HL-60 (cell line): Measurements from ENCODE around the gene TH.

Experiments used
- DNase-seq, 2 experiments: peaks; one replicate each; pipeline ENCODE4 v3.0.0-alpha.2; 2010 to 2020; ENCODE audit warnings: low read depth in 1 of 2, low spot score in 1 of 2
- H3K27ac ChIP-seq: fragments of 250-450 bp; sonication (Bioruptor Pico); replicated peaks from 2 replicates; pipeline ENCODE4 v1.5.1; 2020; ENCODE audit warnings: mild to moderate bottlenecking, moderate library complexity
- H3K27me3 ChIP-seq: fragments of 250-450 bp; sonication (Bioruptor Pico); 2 replicates; pipeline ENCODE4 v1.5.1; 2021; ENCODE audit warnings: mild to moderate bottlenecking, moderate library complexity; ENCODE audit not compliant: insufficient read depth, poor library complexity, severe bottlenecking
- H3K4me3 ChIP-seq: replicated peaks from 2 replicates; pipeline ENCODE4 v1.5.1; 2011; ENCODE audit warnings: mild to moderate bottlenecking, control low read depth, low read length; ENCODE audit not compliant: insufficient read depth
- GABPA ChIP-seq: IDR thresholded peaks from 2 replicates; pipeline ENCODE4 v1.6.1; 2012; ENCODE audit warnings: low read depth
- POLR2AphosphoS5 ChIP-seq: IDR thresholded peaks from 2 replicates; pipeline ENCODE4 v1.6.1; 2012; ENCODE audit warnings: low read depth
- SPI1 ChIP-seq: IDR thresholded peaks from 2 replicates; pipeline ENCODE4 v1.6.1; 2012; ENCODE audit warnings: low read depth, mild to moderate bottlenecking, borderline replicate concordance
- TF ChIP-seq, protein P1 (sequence below): IDR thresholded peaks from one replicate; pipeline ENCODE4 v1.5.1; 2011; ENCODE audit warnings: low read length, control low read depth, inconsistent platforms; ENCODE audit not compliant: insufficient read depth
- TF ChIP-seq, protein P2 (sequence below): IDR thresholded peaks from 2 replicates; pipeline ENCODE4 v1.6.1; 2012; ENCODE audit warnings: low read depth; ENCODE audit not compliant: insufficient replicate concordance

Gene TH

DNA sequence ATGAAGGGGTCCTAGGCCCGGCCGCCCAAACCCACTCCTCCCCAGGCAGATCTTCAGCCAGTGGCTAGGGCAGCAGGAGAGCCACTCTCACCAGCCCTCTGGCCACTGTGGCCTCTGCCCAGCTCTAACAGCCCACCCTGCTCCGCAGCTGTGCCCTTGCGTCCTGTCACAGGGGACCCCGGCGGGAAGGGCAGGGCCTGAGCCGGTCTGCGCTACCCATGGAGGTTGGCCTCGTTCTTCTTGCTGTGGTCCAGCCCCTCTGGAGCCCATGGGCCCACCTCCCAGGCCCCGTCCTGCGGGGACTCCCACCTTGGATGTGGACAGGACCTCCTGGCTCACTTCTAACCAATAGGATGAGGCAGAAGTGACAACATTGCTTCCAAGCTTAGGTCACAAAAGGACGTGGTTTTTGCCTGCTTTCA lies 38.3 kb upstream of the TH start:
- H3K27me3 ChIP-seq: no peaks in the 10 kb centered on the region
- no peak overlapping the region for H3K4me3 ChIP-seq
- TF ChIP-seq GABPA (no peak), SPI1 (no peak)
- no peak for DNase-seq
- no peak overlapping the region for H3K27ac ChIP-seq

DNA sequence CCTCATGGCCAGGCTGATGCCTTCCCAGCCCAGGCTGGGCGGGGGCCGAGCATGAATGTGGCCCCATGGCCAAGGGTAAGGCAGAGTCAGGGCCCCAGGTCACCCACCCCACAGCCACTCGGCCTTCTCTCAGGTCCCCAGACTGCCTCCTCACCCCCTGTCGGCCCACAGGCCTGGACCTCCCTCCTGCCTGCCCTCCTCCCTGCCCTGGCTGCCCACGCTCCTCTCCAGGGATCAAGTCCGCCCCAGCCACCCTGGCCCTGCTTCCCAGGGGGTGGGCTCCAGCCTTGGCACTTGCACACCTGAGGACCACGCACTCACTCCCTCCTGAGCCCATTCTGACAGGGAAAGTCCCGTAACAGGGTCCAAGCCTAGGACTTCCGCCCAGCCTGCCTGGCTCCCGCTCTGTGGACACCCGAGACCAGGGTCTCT lies 37.8 kb upstream of the TH start:
- DNase-seq: no peak
- no peak overlapping the region for H3K27ac ChIP-seq
- H3K4me3 ChIP-seq: no peak overlapping the region
- TF ChIP-seq POLR2AphosphoS5: no peak
- TF ChIP-seq, protein P1, sequence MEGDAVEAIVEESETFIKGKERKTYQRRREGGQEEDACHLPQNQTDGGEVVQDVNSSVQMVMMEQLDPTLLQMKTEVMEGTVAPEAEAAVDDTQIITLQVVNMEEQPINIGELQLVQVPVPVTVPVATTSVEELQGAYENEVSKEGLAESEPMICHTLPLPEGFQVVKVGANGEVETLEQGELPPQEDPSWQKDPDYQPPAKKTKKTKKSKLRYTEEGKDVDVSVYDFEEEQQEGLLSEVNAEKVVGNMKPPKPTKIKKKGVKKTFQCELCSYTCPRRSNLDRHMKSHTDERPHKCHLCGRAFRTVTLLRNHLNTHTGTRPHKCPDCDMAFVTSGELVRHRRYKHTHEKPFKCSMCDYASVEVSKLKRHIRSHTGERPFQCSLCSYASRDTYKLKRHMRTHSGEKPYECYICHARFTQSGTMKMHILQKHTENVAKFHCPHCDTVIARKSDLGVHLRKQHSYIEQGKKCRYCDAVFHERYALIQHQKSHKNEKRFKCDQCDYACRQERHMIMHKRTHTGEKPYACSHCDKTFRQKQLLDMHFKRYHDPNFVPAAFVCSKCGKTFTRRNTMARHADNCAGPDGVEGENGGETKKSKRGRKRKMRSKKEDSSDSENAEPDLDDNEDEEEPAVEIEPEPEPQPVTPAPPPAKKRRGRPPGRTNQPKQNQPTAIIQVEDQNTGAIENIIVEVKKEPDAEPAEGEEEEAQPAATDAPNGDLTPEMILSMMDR: no peak
- no peak for TF ChIP-seq SPI1
- TF ChIP-seq GABPA: no peak
- TF ChIP-seq, protein P2, sequence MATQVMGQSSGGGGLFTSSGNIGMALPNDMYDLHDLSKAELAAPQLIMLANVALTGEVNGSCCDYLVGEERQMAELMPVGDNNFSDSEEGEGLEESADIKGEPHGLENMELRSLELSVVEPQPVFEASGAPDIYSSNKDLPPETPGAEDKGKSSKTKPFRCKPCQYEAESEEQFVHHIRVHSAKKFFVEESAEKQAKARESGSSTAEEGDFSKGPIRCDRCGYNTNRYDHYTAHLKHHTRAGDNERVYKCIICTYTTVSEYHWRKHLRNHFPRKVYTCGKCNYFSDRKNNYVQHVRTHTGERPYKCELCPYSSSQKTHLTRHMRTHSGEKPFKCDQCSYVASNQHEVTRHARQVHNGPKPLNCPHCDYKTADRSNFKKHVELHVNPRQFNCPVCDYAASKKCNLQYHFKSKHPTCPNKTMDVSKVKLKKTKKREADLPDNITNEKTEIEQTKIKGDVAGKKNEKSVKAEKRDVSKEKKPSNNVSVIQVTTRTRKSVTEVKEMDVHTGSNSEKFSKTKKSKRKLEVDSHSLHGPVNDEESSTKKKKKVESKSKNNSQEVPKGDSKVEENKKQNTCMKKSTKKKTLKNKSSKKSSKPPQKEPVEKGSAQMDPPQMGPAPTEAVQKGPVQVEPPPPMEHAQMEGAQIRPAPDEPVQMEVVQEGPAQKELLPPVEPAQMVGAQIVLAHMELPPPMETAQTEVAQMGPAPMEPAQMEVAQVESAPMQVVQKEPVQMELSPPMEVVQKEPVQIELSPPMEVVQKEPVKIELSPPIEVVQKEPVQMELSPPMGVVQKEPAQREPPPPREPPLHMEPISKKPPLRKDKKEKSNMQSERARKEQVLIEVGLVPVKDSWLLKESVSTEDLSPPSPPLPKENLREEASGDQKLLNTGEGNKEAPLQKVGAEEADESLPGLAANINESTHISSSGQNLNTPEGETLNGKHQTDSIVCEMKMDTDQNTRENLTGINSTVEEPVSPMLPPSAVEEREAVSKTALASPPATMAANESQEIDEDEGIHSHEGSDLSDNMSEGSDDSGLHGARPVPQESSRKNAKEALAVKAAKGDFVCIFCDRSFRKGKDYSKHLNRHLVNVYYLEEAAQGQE: no peak
- H3K27me3 ChIP-seq: no peaks in the 10 kb centered on the region

DNA sequence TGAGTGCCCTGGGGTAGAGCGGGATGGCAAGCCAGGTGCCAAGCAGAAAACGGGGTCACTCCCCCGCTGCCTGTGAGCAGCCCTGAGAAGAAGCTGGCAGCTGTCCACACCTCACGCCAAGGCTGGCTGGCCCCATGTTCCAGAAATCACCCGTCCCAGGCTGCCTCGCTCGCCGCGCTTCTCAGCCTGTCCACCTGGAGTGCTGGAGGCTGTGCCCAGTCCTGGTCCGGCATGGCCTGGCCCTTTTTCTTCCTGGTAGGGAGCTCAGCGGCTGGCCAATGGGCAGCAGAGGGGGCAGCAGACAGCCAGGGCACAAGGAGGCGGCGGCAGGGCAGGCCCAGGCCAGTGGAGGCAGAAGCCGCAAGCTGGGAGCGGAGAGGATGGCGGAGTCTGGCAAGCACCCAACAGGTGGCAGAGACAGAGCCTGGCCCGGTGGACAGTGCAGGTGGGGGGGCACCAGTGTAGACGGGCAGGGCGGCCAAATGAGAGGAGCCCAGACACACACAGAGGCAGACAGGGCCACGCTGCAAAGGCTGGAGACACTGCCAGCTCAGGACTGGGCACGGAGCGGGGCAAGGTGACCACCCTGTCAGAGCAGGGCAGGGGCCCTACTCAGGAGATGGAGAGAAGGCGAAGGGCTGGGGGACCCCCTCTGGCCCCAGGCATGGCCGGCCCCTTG lies 37.2 kb upstream of the TH start:
- no peaks in the 10 kb centered on the region for H3K27me3 ChIP-seq
- H3K4me3 ChIP-seq: no peak overlapping the region
- DNase-seq: no peak
- TF ChIP-seq, protein P2: no peak
- no peak for TF ChIP-seq POLR2AphosphoS5
- H3K27ac ChIP-seq: no peak overlapping the region

DNA sequence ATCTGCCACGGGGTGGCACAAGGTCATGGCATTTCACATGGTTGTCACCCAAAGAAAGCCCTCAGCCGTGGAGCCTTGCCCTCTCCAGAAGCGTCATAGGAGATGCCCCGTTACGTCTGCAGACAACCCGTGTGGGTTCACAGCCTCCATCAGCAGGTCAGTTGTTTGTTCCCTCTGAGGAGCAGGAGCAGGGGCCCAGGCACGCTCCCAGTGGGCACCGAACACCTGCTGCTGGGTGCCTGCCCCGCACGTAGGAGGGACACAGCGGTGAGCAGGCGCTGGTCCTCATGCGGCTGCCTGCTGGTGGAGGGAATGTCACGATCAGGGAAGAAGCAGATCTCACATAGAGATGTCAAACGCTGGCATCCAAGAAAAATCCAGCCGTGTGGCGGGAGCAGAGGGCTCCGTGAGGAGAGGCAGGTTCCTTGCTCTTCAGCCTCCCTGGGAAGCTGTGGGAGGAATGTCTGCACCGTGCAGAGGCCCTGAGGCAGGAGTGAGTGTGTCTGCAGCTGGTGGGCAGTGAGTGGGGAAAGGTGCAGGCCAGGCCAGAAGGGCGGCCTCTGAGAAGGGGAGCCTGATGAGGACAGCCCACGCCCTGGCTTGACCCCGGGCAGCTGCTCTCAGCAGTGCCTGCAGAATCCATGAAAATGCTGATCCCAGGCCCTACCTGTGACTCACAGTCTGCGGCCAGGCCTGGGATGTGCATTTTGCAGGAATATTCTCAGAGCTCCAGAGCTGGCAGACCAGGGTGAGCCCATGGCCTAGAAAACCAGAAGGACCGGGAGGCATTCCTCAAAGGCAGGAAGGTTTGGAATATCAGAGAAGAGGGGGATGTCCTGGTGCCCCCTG lies 36.4 kb upstream of the TH start:
- TF ChIP-seq SPI1: no peak
- TF ChIP-seq GABPA: no peak
- TF ChIP-seq POLR2AphosphoS5: no peak
- TF ChIP-seq, protein P2: no peak
- no peak overlapping the region for H3K27ac ChIP-seq
- no peaks in the 10 kb centered on the region for H3K27me3 ChIP-seq
- no peak for DNase-seq
- no peak overlapping the region for H3K4me3 ChIP-seq
